ENCODE results near the gene CAMKK2.
"Not testable (repeated sequence)": the region's sequence is repeated elsewhere in the genome, so short reads cannot be mapped to it uniquely, and the experiment has no call there.

Gene CAMKK2

DNA sequence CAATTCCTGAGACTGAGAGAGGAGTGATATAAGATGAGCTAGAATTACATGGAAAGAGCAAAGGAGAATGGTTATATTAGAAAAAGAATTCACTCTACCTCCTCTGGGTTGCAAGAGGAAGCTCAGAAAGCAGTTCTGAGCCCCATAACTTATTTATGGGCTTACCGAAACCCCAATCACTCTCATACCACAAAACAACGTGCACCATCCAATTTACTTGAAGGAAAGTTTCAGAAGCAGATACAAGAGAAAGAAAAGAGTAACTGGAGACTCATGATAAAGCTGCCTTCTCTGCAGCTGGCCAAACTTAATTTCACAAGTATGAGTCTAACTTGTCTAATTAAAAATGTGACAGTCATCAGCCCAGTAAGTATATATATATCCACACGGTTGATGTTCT lies 27.4 kb upstream of the CAMKK2 start:
- Histone ChIP-seq H3K79me2 (ENCODE audit: low read length) (no peaks in the 10 kb centered on the region), H3K36me3 (replicated peaks; ENCODE audit: low read depth, low read length) (peaks cover 50% of the 10 kb centered on the region), H3K4me3 (ENCODE audit: low read length) (no peak overlapping the region), H3K9ac (ENCODE audit: low read length) (no peak overlapping the region), H3K9me3 (ENCODE audit: insufficient read depth, low read length) (no peaks in the 10 kb centered on the region), H3K4me1 (ENCODE audit: low read length) (no peaks in the 10 kb centered on the region), H3K27ac (ENCODE audit: low read length) (no peak overlapping the region), H2AFZ (ENCODE audit: low read depth, low read length) (no peak overlapping the region), H3K27me3 (ENCODE audit: low read depth, low read length) (no peaks in the 10 kb centered on the region), H3K4me2 (ENCODE audit: low read length) (no peak overlapping the region), H4K20me1 (ENCODE audit: insufficient read depth, low read length) (no peaks in the 10 kb centered on the region)
- TF ChIP-seq, protein P1, sequence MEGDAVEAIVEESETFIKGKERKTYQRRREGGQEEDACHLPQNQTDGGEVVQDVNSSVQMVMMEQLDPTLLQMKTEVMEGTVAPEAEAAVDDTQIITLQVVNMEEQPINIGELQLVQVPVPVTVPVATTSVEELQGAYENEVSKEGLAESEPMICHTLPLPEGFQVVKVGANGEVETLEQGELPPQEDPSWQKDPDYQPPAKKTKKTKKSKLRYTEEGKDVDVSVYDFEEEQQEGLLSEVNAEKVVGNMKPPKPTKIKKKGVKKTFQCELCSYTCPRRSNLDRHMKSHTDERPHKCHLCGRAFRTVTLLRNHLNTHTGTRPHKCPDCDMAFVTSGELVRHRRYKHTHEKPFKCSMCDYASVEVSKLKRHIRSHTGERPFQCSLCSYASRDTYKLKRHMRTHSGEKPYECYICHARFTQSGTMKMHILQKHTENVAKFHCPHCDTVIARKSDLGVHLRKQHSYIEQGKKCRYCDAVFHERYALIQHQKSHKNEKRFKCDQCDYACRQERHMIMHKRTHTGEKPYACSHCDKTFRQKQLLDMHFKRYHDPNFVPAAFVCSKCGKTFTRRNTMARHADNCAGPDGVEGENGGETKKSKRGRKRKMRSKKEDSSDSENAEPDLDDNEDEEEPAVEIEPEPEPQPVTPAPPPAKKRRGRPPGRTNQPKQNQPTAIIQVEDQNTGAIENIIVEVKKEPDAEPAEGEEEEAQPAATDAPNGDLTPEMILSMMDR (IDR thresholded peaks at IDR 0.05; ENCODE audit: low read depth, low read length): no peak
- TF ChIP-seq EZH2phosphoT487 (IDR thresholded peaks at IDR 0.05; ENCODE audit: low read depth): no peak

DNA sequence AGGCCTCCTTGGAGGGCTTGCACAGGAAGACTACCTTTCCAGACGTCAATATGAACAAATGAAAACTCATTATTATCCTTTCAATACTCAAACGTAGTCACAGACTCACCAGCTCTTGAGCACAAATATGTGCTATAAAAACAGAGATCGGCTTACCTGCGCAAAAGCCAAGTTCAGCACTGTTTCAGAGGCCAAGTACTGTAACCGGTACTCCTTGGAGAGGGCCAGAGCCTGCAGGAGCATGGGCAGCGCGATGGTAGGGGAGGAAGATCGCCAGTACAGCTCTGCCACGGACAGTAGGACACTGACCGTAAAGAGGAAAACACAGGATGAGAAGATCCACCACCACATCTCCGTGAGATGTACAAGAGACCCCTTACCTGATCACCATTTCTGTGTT lies 21.6 kb upstream of the CAMKK2 start:
- H3K4me2 ChIP-seq (ENCODE audit: low read length): peak overlapping the region; percentile 1; the same call in 1 of the 2 replicates
- H2AFZ ChIP-seq (ENCODE audit: low read depth, low read length): no peak overlapping the region
- no peak overlapping the region for H3K4me3 ChIP-seq (ENCODE audit: low read length)
- no peaks in the 10 kb centered on the region for H4K20me1 ChIP-seq (ENCODE audit: insufficient read depth, low read length)
- no peak overlapping the region for H3K9ac ChIP-seq (ENCODE audit: low read length)
- H3K36me3 ChIP-seq (replicated peaks; ENCODE audit: low read depth, low read length): peaks cover 29% of the 10 kb centered on the region
- no peaks in the 10 kb centered on the region for H3K9me3 ChIP-seq (ENCODE audit: insufficient read depth, low read length)
- 0 out of 2 replicates have a peak, but pooled peaks cover 10% of the 10 kb centered on the region for H3K79me2 ChIP-seq (ENCODE audit: low read length)
- peak overlapping the region; percentile 26 for H3K27ac ChIP-seq (ENCODE audit: low read length)
- TF ChIP-seq, protein P1 (IDR thresholded peaks at IDR 0.05; ENCODE audit: low read depth, low read length): no peak
- TF ChIP-seq EZH2phosphoT487 (IDR thresholded peaks at IDR 0.05; ENCODE audit: low read depth): no peak
- H3K4me1 ChIP-seq (ENCODE audit: low read length): peaks cover 16% of the 10 kb centered on the region
- no peaks in the 10 kb centered on the region for H3K27me3 ChIP-seq (ENCODE audit: low read depth, low read length)

DNA sequence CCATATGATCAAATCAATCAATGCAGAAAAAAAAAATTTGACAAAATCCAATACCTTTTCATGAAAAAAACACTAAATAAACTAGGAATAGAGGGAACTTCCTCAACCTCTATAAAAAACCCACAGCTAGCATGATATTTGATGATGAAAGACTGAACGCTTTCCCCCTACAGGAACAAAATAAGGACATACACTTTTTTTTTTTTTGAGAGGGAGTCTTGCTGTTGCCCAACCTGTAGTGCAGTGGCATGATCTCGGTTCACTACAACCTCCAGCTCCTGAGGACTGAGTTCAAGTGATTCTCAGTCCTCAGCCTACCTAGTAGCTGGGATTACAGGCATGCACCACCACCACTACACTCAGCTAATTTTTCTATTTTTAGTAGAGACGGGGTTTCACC lies 17.9 kb upstream of the CAMKK2 start:
- Histone ChIP-seq H3K36me3 (replicated peaks; ENCODE audit: low read depth, low read length) (peaks cover 33% of the 10 kb centered on the region), H3K4me3 (ENCODE audit: low read length) (no peak overlapping the region)

DNA sequence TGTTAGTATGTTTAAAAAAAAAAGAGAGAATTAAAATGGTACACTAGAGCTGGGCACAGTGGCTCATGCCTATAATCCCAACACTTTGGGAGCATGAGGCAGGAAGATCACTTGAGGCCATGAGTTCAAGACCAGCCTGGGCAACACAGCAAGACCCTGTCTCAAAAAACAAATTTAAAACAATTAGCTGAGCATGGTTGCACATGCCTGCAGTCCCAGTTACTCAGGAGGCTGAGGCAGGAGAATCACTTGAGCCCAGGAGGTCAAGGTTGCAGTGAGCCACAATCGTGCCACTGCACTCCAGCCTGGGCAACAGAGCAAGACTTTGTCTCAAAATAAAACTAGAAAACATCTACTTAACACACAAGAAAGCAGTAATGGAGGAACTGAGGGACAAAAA lies 13.7 kb upstream of the CAMKK2 start:
- H3K36me3 ChIP-seq (replicated peaks; ENCODE audit: low read depth, low read length): peaks cover 32% of the 10 kb centered on the region

More for the DNA sequence above, 17.9 kb upstream of the CAMKK2 start:
- Histone ChIP-seq H4K20me1 (ENCODE audit: insufficient read depth, low read length) (no peaks in the 10 kb centered on the region), H2AFZ (ENCODE audit: low read depth, low read length) (no peak overlapping the region), H3K4me2 (ENCODE audit: low read length) (no peak overlapping the region), H3K9ac (ENCODE audit: low read length) (no peak overlapping the region), H3K9me3 (ENCODE audit: insufficient read depth, low read length) (no peaks in the 10 kb centered on the region), H3K79me2 (ENCODE audit: low read length) (0 out of 2 replicates have a peak, but pooled peaks cover 10% of the 10 kb centered on the region), H3K27ac (ENCODE audit: low read length) (no peak overlapping the region), H3K4me1 (ENCODE audit: low read length) (peaks cover 16% of the 10 kb centered on the region), H3K27me3 (ENCODE audit: low read depth, low read length) (no peaks in the 10 kb centered on the region)
- no peak for TF ChIP-seq EZH2phosphoT487 (IDR thresholded peaks at IDR 0.05; ENCODE audit: low read depth)
- TF ChIP-seq, protein P1 (IDR thresholded peaks at IDR 0.05; ENCODE audit: low read depth, low read length): no peak

DNA sequence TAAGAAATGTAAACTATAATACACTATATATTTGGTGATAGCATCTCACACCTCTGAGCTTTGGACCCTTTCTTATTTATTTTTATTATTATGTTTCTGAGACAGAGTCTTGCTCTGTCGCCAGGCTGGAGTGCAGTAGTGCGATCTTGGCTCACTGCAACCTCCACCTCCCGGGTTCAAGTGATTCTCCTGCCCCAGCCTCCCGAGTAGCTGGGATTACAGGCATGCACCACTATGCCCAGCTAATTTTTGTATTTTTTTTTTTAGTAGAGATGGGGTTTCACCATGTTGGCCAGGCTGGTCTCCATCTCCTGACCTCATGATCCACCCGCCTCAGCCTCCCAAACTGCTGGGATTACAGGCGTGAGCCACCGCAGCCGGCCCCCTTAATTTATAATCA lies 10.9 kb upstream of the CAMKK2 start:
- H2AFZ ChIP-seq (ENCODE audit: low read depth, low read length); H3K4me1 ChIP-seq (ENCODE audit: low read length); H3K27ac ChIP-seq (ENCODE audit: low read length); H3K4me2 ChIP-seq (ENCODE audit: low read length); H3K27me3 ChIP-seq (ENCODE audit: low read depth, low read length); H4K20me1 ChIP-seq (ENCODE audit: insufficient read depth, low read length); H3K9ac ChIP-seq (ENCODE audit: low read length); H3K79me2 ChIP-seq (ENCODE audit: low read length); H3K4me3 ChIP-seq (ENCODE audit: low read length); H3K9me3 ChIP-seq (ENCODE audit: insufficient read depth, low read length): not testable (repeated sequence)
- H3K36me3 ChIP-seq (replicated peaks; ENCODE audit: low read depth, low read length): peaks cover 27% of the 10 kb centered on the region

More for the DNA sequence above, 13.7 kb upstream of the CAMKK2 start:
- not testable (repeated sequence) for H3K9me3 ChIP-seq (ENCODE audit: insufficient read depth, low read length); H3K4me2 ChIP-seq (ENCODE audit: low read length); H2AFZ ChIP-seq (ENCODE audit: low read depth, low read length); H3K9ac ChIP-seq (ENCODE audit: low read length); H3K4me3 ChIP-seq (ENCODE audit: low read length); H3K27ac ChIP-seq (ENCODE audit: low read length); H3K27me3 ChIP-seq (ENCODE audit: low read depth, low read length); H4K20me1 ChIP-seq (ENCODE audit: insufficient read depth, low read length); H3K4me1 ChIP-seq (ENCODE audit: low read length); H3K79me2 ChIP-seq (ENCODE audit: low read length)

Data from OCI-LY3 (cell line).